Fibroblast of the conjunctiva (primary cell): ENCODE measurements around the gene ARHGEF7.
"Not testable (repeated sequence)": the region's sequence is repeated elsewhere in the genome, so short reads cannot be mapped to it uniquely, and the experiment has no call there.

Experiments used
- DNase-seq: peaks from one replicate; pipeline ENCODE4 v3.0.0-alpha.2; 2010; ENCODE audit warnings: low read depth

The ARHGEF7 gene, protein sequence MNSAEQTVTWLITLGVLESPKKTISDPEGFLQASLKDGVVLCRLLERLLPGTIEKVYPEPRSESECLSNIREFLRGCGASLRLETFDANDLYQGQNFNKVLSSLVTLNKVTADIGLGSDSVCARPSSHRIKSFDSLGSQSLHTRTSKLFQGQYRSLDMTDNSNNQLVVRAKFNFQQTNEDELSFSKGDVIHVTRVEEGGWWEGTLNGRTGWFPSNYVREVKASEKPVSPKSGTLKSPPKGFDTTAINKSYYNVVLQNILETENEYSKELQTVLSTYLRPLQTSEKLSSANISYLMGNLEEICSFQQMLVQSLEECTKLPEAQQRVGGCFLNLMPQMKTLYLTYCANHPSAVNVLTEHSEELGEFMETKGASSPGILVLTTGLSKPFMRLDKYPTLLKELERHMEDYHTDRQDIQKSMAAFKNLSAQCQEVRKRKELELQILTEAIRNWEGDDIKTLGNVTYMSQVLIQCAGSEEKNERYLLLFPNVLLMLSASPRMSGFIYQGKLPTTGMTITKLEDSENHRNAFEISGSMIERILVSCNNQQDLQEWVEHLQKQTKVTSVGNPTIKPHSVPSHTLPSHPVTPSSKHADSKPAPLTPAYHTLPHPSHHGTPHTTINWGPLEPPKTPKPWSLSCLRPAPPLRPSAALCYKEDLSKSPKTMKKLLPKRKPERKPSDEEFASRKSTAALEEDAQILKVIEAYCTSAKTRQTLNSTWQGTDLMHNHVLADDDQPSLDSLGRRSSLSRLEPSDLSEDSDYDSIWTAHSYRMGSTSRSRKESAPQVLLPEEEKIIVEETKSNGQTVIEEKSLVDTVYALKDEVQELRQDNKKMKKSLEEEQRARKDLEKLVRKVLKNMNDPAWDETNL

DNA sequence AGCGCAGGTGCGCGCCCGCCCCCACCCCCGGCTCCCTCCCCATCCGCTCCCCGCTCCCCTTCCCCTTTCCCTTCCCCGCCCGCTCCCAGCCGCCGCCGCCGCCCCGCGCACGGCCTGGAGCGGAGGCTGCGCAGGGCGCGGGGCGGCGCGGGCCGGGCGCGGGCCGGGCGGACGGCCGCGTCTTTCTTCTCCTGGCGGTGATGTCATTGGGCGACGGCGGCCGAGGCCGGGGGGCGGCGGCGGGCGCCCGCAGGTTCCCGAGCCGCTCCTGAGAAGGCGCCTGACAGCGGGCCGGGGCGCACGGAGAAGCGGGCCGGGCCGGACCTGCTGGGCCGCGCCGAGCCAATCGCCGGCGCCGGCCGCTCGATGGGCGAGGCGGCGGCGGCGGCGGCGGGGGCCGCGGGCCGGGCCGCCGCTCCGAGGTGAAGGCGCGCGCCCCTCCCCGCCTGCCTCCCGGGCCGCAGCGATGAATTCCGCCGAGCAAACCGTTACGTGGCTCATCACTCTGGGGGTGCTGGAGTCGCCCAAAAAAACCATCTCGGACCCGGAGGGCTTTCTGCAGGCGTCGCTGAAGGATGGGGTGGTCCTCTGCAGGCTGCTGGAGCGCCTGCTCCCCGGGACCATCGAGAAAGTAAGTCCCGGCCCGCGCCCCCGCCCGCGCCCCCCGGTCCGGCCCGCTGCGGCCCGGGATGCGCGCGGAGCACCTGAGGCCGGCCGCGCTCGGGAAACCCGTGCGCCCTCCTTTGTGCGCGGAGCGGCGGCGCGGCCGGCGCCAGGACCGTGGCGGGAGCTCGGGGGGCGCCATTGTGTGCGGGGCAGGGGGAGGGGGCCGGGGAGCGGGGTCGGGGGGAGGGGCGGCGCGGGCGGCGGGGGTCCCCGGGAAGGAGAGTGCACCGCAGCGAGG is at the start of gene ARHGEF7:
Gene ARHGEF7, plus strand, starts transcription at position 250 of the 904 bp plus-strand sequence. Its CDS starts 217 bp downstream, at position 467.
- DNase-seq: no peak

DNA sequence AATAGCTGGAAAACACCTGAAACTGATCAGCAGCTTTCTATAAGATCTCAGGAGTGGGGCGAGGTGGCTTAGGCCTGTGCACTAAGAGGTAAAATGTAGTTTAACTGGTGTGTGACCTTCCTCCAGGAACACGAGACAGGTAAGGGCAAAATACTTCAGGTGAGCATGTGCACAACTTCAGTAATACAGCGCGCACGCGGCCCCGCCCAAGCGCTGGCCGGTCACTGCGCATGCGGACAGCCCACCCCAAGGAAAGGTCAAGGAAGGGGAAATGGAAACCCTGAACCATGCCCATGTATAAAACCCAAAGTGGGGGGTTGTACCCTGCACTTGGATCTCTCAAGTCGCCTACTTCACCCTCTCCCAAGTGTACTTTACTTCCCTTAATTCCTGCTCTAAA is 49.4 kb upstream of the ARHGEF7 start:
- DNase-seq: no peak

GRCh38 chr13:111066544-111066943 is 48.6 kb upstream of the ARHGEF7 start:
- no peak for DNase-seq

DNA sequence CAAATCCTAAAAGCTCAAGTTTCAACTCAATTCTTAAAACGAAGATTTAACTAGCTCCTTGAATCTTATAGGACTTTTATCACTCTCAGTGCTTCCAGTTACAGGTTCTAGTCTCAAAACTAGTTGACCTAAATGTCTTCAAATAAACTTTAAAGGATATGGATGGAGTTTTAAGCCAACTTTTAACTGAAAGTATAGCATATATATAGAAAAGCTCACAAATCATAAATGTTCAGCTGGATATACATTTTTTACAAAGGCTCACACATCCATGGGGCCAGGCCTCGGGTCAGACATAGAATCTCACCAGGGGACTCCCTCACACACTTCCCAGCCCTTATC is 47.1 kb upstream of the ARHGEF7 start:
- no peak for DNase-seq

DNA sequence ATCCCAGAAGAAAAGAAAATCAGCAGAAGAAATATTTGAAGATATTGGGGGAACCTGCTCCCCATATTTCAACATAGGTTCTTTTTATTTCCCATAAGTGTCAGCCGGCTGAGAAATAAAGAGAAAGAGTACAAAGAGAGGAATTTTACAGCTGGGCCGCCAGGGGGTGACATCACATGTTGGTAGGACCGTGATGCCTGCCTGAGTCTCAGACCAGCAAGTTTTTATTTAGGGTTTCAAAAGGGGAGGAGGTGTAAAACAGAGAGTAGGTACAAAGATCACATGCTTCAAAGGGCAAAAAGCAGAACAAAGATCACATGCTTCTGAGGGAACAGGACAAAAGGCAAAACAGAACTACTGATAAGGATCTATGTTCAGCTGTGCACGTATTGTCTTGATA is 44.0 kb upstream of the ARHGEF7 start:
- DNase-seq: not testable (repeated sequence)

DNA sequence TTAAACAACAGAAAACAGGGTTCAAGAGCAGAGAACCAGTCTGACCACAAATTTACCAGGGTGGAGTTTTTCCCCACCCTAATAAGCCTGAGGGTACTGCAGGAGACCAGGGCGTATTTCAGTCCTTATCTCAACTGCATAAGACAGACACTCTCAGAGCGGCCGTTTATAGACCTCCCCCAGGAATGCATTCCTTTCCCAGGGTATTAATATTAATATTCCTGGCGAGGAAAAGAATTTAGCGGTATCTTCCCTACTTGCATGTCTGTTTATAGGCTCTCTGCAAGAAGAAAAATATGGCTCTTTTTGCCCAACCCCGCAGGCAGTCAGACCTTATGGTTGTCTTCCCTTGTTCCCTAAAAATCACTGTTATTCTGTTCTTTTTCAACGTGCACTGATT is 43.6 kb upstream of the ARHGEF7 start:
- DNase-seq: not testable (repeated sequence)

DNA sequence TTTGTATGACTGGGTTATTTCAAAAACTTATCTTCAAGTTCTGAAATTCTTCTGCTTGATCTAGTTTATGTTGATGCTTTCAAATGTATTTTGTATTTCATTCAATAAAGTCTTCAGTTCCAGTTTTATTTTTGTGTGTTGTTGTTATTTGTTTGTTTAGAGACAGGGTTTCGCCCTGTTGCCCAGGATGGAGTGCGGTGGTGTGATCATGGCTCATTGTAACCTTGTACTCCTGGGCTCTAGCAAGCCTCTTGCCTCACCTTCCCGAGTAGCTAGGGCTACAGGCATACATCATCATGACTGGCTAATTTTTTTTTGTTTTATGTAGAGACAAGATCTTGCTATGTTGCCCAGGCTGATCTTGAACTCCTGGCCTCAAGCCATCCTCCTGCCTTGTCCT is 40.3 kb upstream of the ARHGEF7 start:
- no peak for DNase-seq

GRCh38 chr13:111076155-111077013 is 38.7 kb upstream of the ARHGEF7 start:
- DNase-seq: no peak

- DNase-seq: no peak
These were observed 35.7 kb upstream of the ARHGEF7 start for GRCh38 chr13:111079375-111079774.

GRCh38 chr13:111080642-111081041 is 34.5 kb upstream of the ARHGEF7 start:
- no peak for DNase-seq

- no peak for DNase-seq
These were observed 32.9 kb upstream of the ARHGEF7 start for GRCh38 chr13:111082240-111082639.

DNA sequence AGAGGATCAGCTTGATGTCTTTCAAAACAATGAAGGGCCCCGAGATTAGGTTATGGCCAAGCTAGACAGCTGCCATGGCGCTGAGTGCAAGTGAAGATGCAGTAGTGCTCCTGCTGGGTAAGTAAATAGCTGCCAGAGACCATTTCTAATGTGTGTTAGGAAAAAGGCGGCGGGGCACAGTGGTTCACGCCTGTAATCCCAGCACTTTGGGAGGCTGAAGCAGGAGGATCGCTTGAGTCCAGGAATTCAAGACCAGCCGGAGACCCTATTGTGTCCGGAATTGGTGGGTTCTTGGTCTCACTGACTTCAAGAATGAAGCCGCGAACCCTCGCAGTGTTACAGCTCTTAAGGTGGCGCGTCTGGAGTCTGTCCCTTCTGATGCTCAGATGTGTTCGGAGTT is 32.3 kb upstream of the ARHGEF7 start:
- not testable (repeated sequence) for DNase-seq

DNA sequence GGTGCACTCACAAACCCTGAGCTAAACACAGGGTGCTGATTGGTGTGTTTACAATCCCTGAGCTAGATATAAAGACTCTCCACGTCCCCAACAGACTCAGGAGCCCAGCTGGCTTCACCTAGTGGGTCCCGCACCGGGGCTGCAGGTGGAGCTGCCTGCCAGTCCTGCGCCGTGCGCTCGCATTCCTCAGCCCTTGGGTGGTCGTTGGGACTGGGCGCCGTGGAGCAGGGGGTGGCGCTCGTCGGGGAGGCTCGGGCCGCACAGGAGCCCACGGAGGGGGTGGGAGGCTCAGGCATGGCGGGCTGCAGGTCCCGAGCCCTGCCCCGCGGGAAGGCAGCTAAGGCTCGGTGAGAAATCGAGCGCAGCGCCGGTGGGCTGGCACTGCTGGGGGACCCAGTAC is 31.4 kb upstream of the ARHGEF7 start:
- not testable (repeated sequence) for DNase-seq

DNA sequence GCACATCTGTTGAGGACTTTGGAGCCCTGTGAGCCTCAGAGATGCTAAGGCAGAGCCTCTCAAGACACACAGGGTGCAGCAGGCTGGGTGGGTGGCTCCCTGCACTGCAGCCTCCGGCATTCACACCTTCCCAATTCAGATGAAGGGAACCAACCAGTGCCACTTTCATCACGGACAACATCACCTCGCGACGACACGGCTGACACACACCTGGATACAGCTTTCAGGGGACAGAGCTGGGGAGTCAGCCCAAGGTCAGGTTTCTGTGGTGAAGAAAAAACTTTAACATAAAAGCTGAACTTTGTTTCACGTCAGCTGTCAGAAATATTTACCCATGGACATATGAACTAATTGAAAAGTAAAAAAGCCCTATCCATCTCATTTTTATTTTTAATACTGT is 24.9 kb upstream of the ARHGEF7 start:
- no peak for DNase-seq

GRCh38 chr13:111092685-111093084 is 22.4 kb upstream of the ARHGEF7 start:
- DNase-seq: no peak

DNA sequence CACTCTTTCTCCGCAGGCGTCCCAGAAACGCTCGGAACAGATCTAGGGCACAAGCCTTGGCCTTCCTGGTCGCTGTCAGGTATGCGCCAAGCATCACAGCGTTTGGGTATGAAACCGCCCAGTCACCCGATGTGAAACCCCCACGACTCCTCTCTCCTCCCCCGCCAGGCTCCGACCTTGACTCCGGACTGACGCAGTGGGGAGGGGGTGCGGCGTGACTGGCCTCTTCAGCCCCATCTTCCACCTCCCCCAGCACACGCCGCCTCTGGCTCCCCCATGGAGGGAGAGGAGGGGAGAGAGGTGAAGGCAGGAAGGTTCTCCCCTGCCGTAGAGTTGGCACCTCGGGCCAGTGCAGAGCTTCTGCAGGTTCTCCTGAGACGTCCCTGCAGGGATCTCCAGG is 22.0 kb upstream of the ARHGEF7 start:
- DNase-seq: no peak

DNA sequence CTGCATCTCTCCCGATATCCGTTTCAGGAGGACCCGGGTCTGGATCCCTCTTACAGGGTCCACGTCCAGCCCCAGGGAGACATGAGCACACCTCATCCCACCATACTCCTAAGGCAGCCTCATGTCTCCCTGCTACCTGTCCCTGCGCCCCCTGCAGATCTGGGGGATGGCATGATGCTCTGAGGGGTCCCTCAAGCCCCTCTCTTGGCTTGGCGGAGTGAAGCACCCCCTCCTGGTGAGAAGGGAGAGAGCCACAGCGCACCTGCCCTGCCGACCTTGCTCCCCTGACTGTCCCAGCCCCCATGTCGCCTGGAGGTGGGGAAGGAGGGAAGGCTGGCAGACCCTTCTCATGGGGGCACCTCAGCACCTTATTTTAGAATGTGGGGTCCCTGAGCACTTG is 21.5 kb upstream of the ARHGEF7 start:
- DNase-seq: no peak

DNA sequence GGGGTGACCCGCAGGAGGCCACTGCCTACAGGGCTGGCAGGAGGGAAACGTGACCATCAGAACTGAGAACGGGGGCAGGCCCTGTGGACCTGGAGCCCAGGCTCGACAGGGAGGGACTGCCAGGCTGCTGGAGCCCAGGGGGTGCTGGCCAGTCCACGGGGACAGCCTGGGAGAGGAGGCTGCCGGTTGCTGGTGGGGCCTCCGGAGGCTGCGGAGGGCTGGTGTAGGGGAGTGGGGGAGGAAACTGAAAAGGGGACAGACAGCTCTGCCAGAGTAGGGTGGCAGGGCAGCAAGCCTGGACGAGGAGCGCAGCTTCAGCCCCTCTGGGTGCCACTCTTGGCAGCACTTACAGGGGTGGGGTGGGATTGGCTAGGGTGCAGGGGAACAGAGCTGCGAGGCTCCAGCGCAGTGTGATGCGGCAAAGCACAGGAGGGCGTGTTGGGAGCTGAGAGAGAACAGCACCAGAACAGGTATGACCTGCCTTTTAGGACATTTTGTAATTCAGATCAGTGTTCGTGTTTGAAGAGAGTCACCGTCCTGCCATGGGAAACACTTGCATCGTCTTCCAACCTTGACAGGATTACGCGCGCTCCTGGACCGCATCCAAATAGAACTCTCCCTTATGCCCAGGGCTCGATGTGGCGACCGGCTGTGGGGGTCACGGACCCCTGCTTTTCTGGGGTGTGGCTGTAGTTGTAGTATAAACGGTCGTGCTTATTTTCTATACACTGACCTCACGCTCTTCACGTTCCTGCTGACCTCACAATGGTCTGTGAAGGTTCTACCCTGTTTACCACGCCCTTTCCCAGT is 19.9 kb upstream of the ARHGEF7 start:
- no peak for DNase-seq

GRCh38 chr13:111095911-111096501 is 19.1 kb upstream of the ARHGEF7 start:
- DNase-seq: no peak

- DNase-seq: no peak
These were observed 15.8 kb upstream of the ARHGEF7 start for GRCh38 chr13:111099290-111099689.
